ENCODE results near the gene E2F2.

GRCh38 chr1:23497777-23498439 lies 33.1 kb downstream of the E2F2 start:
- TF ChIP-seq CTCF (IDR thresholded peaks at IDR 0.05) (no peak), POLR2A (IDR thresholded peaks at IDR 0.05) (no peak)
